ENCODE measurements around the gene EPHA4.

EPHA4 gene

GRCh38 chr2:221464971-221465370, 107.1 kb downstream of the EPHA4 start:
- TF ChIP-seq FOXM1 (IDR thresholded peaks at IDR 0.05; ENCODE audit: borderline replicate concordance, low read depth), result no peak
- TF ChIP-seq TAF1 (IDR thresholded peaks at IDR 0.05; ENCODE audit: low read depth), result no peak
- TF ChIP-seq TCF12 (IDR thresholded peaks at IDR 0.05; ENCODE audit: low read depth), result no peak
- TF ChIP-seq, protein P1, sequence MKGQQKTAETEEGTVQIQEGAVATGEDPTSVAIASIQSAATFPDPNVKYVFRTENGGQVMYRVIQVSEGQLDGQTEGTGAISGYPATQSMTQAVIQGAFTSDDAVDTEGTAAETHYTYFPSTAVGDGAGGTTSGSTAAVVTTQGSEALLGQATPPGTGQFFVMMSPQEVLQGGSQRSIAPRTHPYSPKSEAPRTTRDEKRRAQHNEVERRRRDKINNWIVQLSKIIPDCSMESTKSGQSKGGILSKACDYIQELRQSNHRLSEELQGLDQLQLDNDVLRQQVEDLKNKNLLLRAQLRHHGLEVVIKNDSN (IDR thresholded peaks at IDR 0.05), result no peak

GRCh38 chr2:221463241-221463896, 108.7 kb downstream of the EPHA4 start:
- TF ChIP-seq CREB1 (IDR thresholded peaks at IDR 0.05; ENCODE audit: low read depth), result no peak
- TF ChIP-seq EP300 (IDR thresholded peaks at IDR 0.05; ENCODE audit: borderline replicate concordance), result no peak
- TF ChIP-seq YY1 (IDR thresholded peaks at IDR 0.05; ENCODE audit: low read depth), result no peak
- TF ChIP-seq TAF1 (IDR thresholded peaks at IDR 0.05; ENCODE audit: low read depth), result no peak
- no peak for TF ChIP-seq FOXM1 (IDR thresholded peaks at IDR 0.05; ENCODE audit: borderline replicate concordance, low read depth)
- TF ChIP-seq EGR1 (IDR thresholded peaks at IDR 0.05), result no peak
- TF ChIP-seq ZBTB7A (IDR thresholded peaks at IDR 0.05; ENCODE audit: low read depth), result no peak
- no peak for TF ChIP-seq TCF12 (IDR thresholded peaks at IDR 0.05; ENCODE audit: low read depth)
- no peak for TF ChIP-seq RAD21 (IDR thresholded peaks at IDR 0.05; ENCODE audit: low read depth)
- no peak for TF ChIP-seq CEBPB (IDR thresholded peaks at IDR 0.05)
- no peak for TF ChIP-seq TEAD4 (IDR thresholded peaks at IDR 0.05)
- TF ChIP-seq, protein P1 (IDR thresholded peaks at IDR 0.05), result no peak
- TF ChIP-seq NFIC (IDR thresholded peaks at IDR 0.05), result no peak
- TF ChIP-seq, protein P2, sequence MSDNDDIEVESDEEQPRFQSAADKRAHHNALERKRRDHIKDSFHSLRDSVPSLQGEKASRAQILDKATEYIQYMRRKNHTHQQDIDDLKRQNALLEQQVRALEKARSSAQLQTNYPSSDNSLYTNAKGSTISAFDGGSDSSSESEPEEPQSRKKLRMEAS (IDR thresholded peaks at IDR 0.05), result no peak
- no peak for TF ChIP-seq REST (IDR thresholded peaks at IDR 0.05; ENCODE audit: low read depth)

- no peak for TF ChIP-seq REST (IDR thresholded peaks at IDR 0.05; ENCODE audit: low read depth)
- TF ChIP-seq TAF1 (IDR thresholded peaks at IDR 0.05; ENCODE audit: low read depth), result no peak
- TF ChIP-seq, protein P1 (IDR thresholded peaks at IDR 0.05), result no peak
- TF ChIP-seq, protein P2 (IDR thresholded peaks at IDR 0.05), result no peak
- no peak for TF ChIP-seq CREB1 (IDR thresholded peaks at IDR 0.05; ENCODE audit: low read depth)
- no peak for TF ChIP-seq YY1 (IDR thresholded peaks at IDR 0.05; ENCODE audit: low read depth)
- no peak for TF ChIP-seq RAD21 (IDR thresholded peaks at IDR 0.05; ENCODE audit: low read depth)
- TF ChIP-seq TCF12 (IDR thresholded peaks at IDR 0.05; ENCODE audit: low read depth), result no peak
- TF ChIP-seq ZBTB7A (IDR thresholded peaks at IDR 0.05; ENCODE audit: low read depth), result no peak
These were observed 110.2 kb downstream of the EPHA4 start for GRCh38 chr2:221461901-221462300.

DNA sequence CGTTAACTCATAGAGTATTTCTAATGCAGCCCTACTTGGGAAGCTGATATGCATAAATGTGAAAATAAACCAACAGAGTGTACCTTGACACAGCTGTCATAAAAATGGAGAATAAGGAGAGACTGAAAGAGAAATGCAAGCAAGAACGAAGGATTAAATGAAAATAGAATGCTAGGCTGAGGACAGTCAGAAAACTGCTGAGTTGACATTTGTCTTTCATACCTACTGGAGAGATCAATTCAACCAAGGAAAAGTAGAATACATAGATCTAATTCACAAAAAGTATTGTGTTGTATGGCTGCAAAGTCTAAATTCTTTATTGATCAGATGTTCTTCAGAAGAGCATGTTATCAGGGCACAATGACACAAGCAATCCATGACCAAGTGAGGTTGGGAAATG, 112.0 kb downstream of the EPHA4 start:
- TF ChIP-seq, protein P1 (IDR thresholded peaks at IDR 0.05), result no peak
- TF ChIP-seq, protein P2 (IDR thresholded peaks at IDR 0.05), result no peak
- TF ChIP-seq TCF12 (IDR thresholded peaks at IDR 0.05; ENCODE audit: low read depth), result no peak
- TF ChIP-seq REST (IDR thresholded peaks at IDR 0.05; ENCODE audit: low read depth), result no peak
- TF ChIP-seq TAF1 (IDR thresholded peaks at IDR 0.05; ENCODE audit: low read depth), result no peak
- no peak for TF ChIP-seq YY1 (IDR thresholded peaks at IDR 0.05; ENCODE audit: low read depth)
- no peak for TF ChIP-seq FOXM1 (IDR thresholded peaks at IDR 0.05; ENCODE audit: borderline replicate concordance, low read depth)
- TF ChIP-seq EP300 (IDR thresholded peaks at IDR 0.05; ENCODE audit: borderline replicate concordance), result no peak
- no peak for TF ChIP-seq TEAD4 (IDR thresholded peaks at IDR 0.05)
- TF ChIP-seq CEBPB (IDR thresholded peaks at IDR 0.05), result no peak
- TF ChIP-seq CREB1 (IDR thresholded peaks at IDR 0.05; ENCODE audit: low read depth), result no peak
- no peak for TF ChIP-seq RAD21 (IDR thresholded peaks at IDR 0.05; ENCODE audit: low read depth)
- no peak for TF ChIP-seq NFIC (IDR thresholded peaks at IDR 0.05)
- no peak for TF ChIP-seq EGR1 (IDR thresholded peaks at IDR 0.05)
- no peak for TF ChIP-seq ZBTB7A (IDR thresholded peaks at IDR 0.05; ENCODE audit: low read depth)
